Measurements from ENCODE around the gene AXL.
A peak's percentile ranks its signal among the peaks of the same experiment; 100 is the strongest.
"Not testable (repeated sequence)": the region's sequence is repeated elsewhere in the genome, so short reads cannot be mapped to it uniquely, and the experiment has no call there.

The AXL gene

DNA sequence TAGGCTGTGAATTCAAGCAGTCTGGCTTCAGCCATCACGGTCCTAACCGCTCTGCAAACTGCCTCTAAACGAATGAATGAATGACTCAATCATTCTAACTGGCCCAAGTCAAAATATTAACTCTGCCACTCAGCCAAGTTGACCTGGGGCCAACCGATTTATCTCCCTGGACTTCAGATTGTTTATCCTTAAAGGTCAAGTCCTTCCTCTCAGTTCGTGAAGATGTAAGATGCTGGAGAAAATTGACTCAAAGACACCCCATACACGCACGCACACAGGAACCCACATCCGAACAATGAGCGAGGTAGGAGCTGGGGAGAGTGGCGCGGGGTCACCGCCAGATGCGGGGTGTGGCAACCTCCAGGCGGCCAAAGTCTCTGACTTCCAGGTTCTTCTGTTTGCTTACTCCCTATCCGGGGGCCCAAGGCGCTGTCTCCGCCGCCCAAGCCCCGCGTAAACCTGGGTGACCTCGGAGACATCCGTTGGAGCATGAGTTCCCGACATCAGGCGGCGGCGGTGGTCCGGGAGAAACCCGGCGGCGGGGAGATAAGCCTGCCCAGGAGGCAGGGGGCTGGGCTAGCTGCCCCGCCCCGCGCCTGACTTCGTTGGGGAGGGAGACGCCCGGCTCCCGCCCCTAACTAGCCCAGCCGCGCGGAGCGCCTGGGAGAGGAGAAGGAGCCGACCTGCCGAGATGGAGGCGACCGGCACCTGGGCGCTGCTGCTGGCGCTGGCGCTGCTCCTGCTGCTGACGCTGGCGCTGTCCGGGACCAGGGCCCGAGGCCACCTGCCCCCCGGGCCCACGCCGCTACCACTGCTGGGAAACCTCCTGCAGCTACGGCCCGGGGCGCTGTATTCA, 26.2 kb upstream of the AXL start, which contains the start of gene CYP2S1:
TSS of gene CYP2S1 (plus strand) at position 646 of the 856 bp plus-strand sequence. CDS start at position 692, 46 bp downstream.
- Histone ChIP-seq H3K27me3 (ENCODE audit: control insufficient read depth, insufficient read depth, low read length) (no peaks in the 10 kb centered on the region; the same call in 1 of the 2 replicates), H3K36me3 (ENCODE audit: control insufficient read depth, insufficient read depth, low read length) (peaks cover 32% of the 10 kb centered on the region), H3K9me3 (ENCODE audit: control insufficient read depth, insufficient read depth, low read depth, low read length) (no peaks in the 10 kb centered on the region), H3K9ac (ENCODE audit: low read length) (peak within 1 kb of the TSS; percentile 77), H3K4me1 (ENCODE audit: control insufficient read depth, insufficient read depth, low read length) (peaks cover 48% of the 10 kb centered on the region), H3K4me3 (ENCODE audit: low read depth, low read length) (peak within 1 kb of the TSS; percentile 82), H3K27ac (ENCODE audit: low read depth, low read length) (peak within 1 kb of the TSS; percentile 32; the same call in 1 of the 2 replicates)

DNA sequence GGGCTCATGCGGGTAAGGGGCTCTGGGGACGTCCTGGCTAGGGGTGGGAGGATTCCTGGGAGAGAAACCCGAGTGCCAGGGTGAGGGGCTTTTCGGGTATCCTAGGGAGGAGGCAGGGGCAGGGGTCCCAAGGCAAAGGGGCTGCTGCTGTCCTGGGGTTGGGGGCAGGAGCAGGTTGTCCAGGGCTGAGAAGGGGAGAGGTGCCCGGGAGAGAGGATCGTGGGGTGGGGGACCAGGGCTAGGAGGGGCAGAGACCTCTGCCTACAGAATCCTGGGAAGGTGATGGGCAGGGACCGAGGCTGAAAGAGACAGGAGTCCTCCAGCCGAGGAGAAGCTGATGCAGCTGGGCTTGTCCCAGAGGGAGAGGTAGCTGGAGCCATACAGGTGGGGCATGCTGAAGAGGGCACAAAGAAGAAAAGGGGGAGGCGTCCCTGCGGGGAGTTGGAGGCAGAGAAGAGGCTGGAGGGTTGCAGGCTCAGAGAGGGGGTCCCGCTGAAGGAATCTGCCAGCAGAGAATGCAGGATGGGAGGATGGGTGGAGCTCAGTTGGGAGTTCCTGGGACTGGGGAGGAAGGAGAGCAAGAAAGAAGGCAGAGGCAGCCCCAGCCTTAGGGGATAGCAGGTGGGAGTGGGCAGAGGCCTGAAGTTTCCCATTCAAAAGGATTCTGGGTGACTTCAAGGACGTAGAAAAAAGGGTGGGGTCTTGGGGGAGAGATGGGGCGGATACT, 25.4 kb upstream of the AXL start:
- H3K27ac ChIP-seq (ENCODE audit: low read depth, low read length), result peak overlapping the region; percentile 32; the same call in 1 of the 2 replicates
- H3K4me1 ChIP-seq (ENCODE audit: control insufficient read depth, insufficient read depth, low read length), result peaks cover 46% of the 10 kb centered on the region
- H3K9ac ChIP-seq (ENCODE audit: low read length), result peak overlapping the region; percentile 77
- no peaks in the 10 kb centered on the region; the same call in 1 of the 2 replicates for H3K27me3 ChIP-seq (ENCODE audit: control insufficient read depth, insufficient read depth, low read length)
- no peaks in the 10 kb centered on the region for H3K9me3 ChIP-seq (ENCODE audit: control insufficient read depth, insufficient read depth, low read depth, low read length)
- H3K4me3 ChIP-seq (ENCODE audit: low read depth, low read length), result peak overlapping the region; percentile 82
- H3K36me3 ChIP-seq (ENCODE audit: control insufficient read depth, insufficient read depth, low read length), result peaks cover 39% of the 10 kb centered on the region

DNA sequence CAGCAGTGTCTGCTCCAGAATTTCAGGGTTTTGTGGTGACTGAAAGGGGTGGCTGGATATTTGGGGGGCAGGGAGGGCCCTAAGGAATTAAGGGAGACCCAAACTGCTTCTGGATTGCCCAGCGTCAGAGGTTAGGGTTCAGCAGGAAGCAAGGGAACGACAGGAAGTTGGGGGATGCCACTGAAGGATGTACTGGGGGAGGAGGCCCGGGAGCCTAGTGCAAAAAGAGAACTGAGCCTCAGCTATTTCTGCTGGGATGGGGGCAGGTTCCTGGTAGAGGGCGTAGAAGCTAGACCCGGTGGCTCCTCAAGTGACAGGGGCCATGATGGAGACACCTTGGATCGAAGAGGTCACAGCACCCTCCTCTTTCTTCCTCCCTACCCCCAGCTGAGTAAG, 24.9 kb upstream of the AXL start:
- Histone ChIP-seq H3K9me3 (ENCODE audit: control insufficient read depth, insufficient read depth, low read depth, low read length) (no peaks in the 10 kb centered on the region), H3K4me3 (ENCODE audit: low read depth, low read length) (peak overlapping the region; percentile 82), H3K4me1 (ENCODE audit: control insufficient read depth, insufficient read depth, low read length) (peaks cover 43% of the 10 kb centered on the region), H3K36me3 (ENCODE audit: control insufficient read depth, insufficient read depth, low read length) (peaks cover 45% of the 10 kb centered on the region), H3K27ac (ENCODE audit: low read depth, low read length) (no peak overlapping the region), H3K9ac (ENCODE audit: low read length) (peak overlapping the region; percentile 21), H3K27me3 (ENCODE audit: control insufficient read depth, insufficient read depth, low read length) (no peaks in the 10 kb centered on the region; the same call in 1 of the 2 replicates)

DNA sequence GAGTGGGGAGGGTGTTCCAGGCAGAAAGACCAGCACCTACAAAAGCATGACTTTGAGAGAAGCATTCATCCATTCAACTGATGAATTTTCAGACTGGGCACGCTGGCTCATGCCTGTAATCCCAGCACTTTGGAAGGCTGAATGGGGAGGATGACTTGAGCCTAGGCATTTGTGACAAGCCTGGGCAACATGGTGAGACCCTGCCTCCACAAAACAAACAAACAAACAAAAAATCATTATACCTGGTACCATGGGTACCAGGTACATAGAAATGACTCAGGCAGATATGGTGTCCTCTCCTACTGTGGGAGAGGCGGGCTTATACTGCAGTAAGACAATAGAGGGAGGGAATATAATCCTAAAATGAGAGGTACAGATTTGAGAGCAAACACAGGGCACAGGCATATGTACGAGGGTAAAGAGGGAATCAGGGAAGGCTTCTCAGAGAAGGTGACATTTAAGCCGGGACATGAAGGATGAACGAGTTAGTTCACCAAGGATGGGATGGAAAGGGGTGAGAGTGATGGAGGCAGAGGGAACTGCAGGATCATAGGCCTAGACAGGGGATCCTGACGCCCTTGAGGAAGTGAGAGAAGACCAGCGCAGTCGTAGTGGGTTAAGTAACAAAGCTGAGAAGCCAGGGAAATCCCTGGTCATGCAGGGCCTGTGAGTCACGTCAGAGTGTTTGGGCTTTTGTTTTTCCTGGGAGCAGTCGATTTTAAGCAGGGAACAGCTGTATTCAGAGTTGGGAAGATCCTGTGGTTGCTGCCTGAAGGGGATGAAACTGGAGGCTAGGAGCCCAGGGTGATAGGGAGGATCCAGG, 23.1 kb upstream of the AXL start:
- no peak overlapping the region for H3K4me3 ChIP-seq (ENCODE audit: low read depth, low read length)
- H3K4me1 ChIP-seq (ENCODE audit: control insufficient read depth, insufficient read depth, low read length), result peaks cover 31% of the 10 kb centered on the region
- H3K27ac ChIP-seq (ENCODE audit: low read depth, low read length), result no peak overlapping the region
- no peaks in the 10 kb centered on the region for H3K9me3 ChIP-seq (ENCODE audit: control insufficient read depth, insufficient read depth, low read depth, low read length)
- H3K27me3 ChIP-seq (ENCODE audit: control insufficient read depth, insufficient read depth, low read length), result no peaks in the 10 kb centered on the region; the same call in 1 of the 2 replicates
- H3K36me3 ChIP-seq (ENCODE audit: control insufficient read depth, insufficient read depth, low read length), result peaks cover 62% of the 10 kb centered on the region
- no peak overlapping the region for H3K9ac ChIP-seq (ENCODE audit: low read length)

DNA sequence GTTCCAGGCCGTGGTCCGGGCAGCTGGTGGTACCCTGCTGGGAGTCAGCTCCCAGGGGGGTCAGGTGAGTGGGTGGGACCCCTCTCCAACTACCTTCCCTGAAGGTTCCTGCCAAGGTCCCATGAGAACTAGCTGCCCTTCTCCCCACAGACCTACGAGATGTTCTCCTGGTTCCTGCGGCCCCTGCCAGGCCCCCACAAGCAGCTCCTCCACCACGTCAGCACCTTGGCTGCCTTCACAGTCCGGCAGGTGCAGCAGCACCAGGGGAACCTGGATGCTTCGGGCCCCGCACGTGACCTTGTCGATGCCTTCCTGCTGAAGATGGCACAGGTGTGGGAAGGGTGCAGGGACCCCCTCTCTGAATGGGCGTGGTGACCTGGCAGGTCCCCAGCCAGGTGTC, 20.5 kb upstream of the AXL start:
- H3K27me3 ChIP-seq (ENCODE audit: control insufficient read depth, insufficient read depth, low read length), result no peaks in the 10 kb centered on the region

DNA sequence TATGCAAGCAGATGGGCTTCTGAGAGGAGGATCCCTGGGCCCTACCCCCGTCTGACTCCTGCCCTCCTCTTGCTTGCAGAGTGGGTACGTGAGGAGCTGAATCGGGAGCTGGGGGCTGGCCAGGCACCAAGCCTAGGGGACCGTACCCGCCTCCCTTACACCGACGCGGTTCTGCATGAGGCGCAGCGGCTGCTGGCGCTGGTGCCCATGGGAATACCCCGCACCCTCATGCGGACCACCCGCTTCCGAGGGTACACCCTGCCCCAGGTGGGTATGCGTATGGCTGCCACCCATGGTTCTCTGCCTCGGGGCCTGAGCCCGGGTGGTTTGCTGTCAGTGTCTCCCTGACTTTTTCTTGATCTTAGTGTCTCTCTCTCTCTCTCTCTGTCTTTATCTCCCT, 15.7 kb upstream of the AXL start:
- no peaks in the 10 kb centered on the region for H3K4me1 ChIP-seq (ENCODE audit: control insufficient read depth, insufficient read depth, low read length)
- H3K9me3 ChIP-seq (ENCODE audit: control insufficient read depth, insufficient read depth, low read depth, low read length), result no peaks in the 10 kb centered on the region
- no peak overlapping the region for H3K27ac ChIP-seq (ENCODE audit: low read depth, low read length)
- no peak overlapping the region for H3K9ac ChIP-seq (ENCODE audit: low read length)
- H3K4me3 ChIP-seq (ENCODE audit: low read depth, low read length), result no peak overlapping the region
- no peaks in the 10 kb centered on the region for H3K27me3 ChIP-seq (ENCODE audit: control insufficient read depth, insufficient read depth, low read length)
- peaks cover 84% of the 10 kb centered on the region for H3K36me3 ChIP-seq (ENCODE audit: control insufficient read depth, insufficient read depth, low read length)

More for the DNA sequence above, 20.5 kb upstream of the AXL start:
- peaks cover 86% of the 10 kb centered on the region for H3K36me3 ChIP-seq (ENCODE audit: control insufficient read depth, insufficient read depth, low read length)
- H3K4me1 ChIP-seq (ENCODE audit: control insufficient read depth, insufficient read depth, low read length), result peaks cover 22% of the 10 kb centered on the region
- H3K27ac ChIP-seq (ENCODE audit: low read depth, low read length), result no peak overlapping the region
- no peak overlapping the region for H3K4me3 ChIP-seq (ENCODE audit: low read depth, low read length)
- H3K9ac ChIP-seq (ENCODE audit: low read length), result no peak overlapping the region
- no peaks in the 10 kb centered on the region for H3K9me3 ChIP-seq (ENCODE audit: control insufficient read depth, insufficient read depth, low read depth, low read length)

DNA sequence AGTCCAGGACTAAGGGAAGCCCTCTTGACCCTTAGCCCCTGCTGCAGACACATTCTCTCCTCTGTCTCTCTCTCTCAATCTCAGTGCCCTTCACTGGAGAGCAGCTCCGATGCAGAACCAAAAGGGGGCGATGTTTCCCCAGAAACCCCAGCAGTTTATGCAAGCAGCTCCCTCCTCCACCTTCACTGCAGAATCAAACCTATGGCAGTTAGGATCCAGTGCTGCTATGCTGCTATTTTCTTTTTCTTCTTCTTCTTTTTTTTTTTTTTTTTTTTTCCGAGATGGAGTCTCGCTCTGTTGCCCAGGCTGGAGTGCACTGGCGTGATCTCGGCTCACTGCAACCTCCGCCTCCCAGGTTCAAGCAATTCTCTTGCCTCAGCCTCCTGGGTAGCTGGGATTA, 14.7 kb upstream of the AXL start:
- peaks cover 78% of the 10 kb centered on the region for H3K36me3 ChIP-seq (ENCODE audit: control insufficient read depth, insufficient read depth, low read length)
- H3K27me3 ChIP-seq (ENCODE audit: control insufficient read depth, insufficient read depth, low read length); H3K4me1 ChIP-seq (ENCODE audit: control insufficient read depth, insufficient read depth, low read length); H3K27ac ChIP-seq (ENCODE audit: low read depth, low read length); H3K9ac ChIP-seq (ENCODE audit: low read length); H3K9me3 ChIP-seq (ENCODE audit: control insufficient read depth, insufficient read depth, low read depth, low read length); H3K4me3 ChIP-seq (ENCODE audit: low read depth, low read length): not testable (repeated sequence)

DNA sequence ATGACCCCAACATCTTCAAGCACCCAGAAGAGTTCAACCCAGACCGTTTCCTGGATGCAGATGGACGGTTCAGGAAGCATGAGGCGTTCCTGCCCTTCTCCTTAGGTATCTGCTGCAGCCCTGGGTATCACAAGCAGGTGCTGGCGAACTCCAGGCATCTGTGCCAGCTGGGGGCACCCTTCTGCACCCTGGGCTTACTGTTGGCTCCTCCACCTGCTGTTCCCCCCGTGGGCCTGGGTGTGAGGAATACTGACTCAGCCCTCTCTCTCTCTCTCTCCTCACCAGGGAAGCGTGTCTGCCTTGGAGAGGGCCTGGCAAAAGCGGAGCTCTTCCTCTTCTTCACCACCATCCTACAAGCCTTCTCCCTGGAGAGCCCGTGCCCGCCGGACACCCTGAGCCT, 13.0 kb upstream of the AXL start:
- H3K27me3 ChIP-seq (ENCODE audit: control insufficient read depth, insufficient read depth, low read length), result no peaks in the 10 kb centered on the region
- no peak overlapping the region for H3K9ac ChIP-seq (ENCODE audit: low read length)
- no peak overlapping the region for H3K4me3 ChIP-seq (ENCODE audit: low read depth, low read length)
- H3K9me3 ChIP-seq (ENCODE audit: control insufficient read depth, insufficient read depth, low read depth, low read length), result no peaks in the 10 kb centered on the region
- H3K4me1 ChIP-seq (ENCODE audit: control insufficient read depth, insufficient read depth, low read length), result no peaks in the 10 kb centered on the region
- no peak overlapping the region for H3K27ac ChIP-seq (ENCODE audit: low read depth, low read length)
- peaks cover 62% of the 10 kb centered on the region for H3K36me3 ChIP-seq (ENCODE audit: control insufficient read depth, insufficient read depth, low read length)

DNA sequence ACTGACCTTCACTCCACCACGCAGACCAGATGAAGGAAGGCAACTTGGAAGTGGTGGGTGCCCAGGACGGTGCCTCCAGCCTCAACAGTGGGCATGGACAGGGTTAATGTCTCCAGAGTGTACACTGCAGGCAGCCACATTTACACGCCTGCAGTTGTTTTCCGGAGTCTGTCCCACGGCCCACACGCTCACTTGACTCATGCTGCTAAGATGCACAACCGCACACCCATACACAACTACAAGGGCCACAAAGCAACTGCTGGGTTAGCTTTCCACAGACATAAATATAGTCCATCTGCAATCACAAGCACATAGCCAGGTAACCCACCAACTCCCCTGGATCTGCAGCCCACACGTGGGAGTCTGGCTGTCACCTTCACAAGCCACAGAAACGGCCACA, 12.6 kb upstream of the AXL start:
- H3K9ac ChIP-seq (ENCODE audit: low read length), result no peak overlapping the region
- no peaks in the 10 kb centered on the region for H3K9me3 ChIP-seq (ENCODE audit: control insufficient read depth, insufficient read depth, low read depth, low read length)
- H3K4me1 ChIP-seq (ENCODE audit: control insufficient read depth, insufficient read depth, low read length), result no peaks in the 10 kb centered on the region
- H3K36me3 ChIP-seq (ENCODE audit: control insufficient read depth, insufficient read depth, low read length), result peaks cover 57% of the 10 kb centered on the region
- no peak overlapping the region for H3K4me3 ChIP-seq (ENCODE audit: low read depth, low read length)
- no peaks in the 10 kb centered on the region for H3K27me3 ChIP-seq (ENCODE audit: control insufficient read depth, insufficient read depth, low read length)
- H3K27ac ChIP-seq (ENCODE audit: low read depth, low read length), result no peak overlapping the region

DNA sequence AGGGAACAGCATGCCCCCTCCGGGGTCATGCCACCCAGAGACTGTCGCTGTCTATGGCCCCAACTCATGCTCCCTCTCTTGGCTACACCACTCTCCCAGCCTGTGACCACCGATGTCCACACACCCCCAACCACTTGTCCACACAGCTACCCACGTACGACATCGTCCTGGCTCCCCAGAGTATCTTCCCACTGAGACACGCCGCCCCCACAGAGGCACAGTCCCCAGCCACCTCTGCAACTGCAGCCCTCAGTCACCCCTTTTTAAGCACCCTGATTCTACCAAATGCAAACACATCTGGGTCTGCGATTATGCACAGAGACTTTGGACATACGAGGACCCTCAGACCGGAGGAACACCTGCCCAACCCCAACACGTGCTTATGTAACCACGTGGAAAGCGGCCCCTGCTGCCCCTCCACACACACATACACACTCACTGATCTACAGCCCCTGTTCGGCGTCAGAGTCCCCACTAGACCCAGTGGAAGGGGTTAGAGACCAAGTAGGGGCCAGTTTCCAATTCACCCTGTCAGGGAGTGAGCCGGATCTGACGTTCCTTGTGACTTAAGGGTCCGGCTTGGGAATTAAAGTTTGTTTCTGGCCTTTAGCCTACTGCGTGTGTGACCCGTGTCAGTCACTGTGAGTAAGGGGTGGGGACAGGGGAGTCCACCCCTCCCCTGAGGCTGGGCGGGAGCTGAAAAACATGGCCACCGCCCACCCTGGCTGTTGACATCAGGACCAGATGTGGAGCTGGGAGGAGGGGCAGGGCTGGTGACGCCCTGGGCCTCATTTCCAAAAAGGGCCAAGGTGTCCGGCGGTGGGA, 11.9 kb upstream of the AXL start:
- H3K36me3 ChIP-seq (ENCODE audit: control insufficient read depth, insufficient read depth, low read length), result peaks cover 51% of the 10 kb centered on the region
- H3K9ac ChIP-seq (ENCODE audit: low read length), result no peak overlapping the region
- H3K27me3 ChIP-seq (ENCODE audit: control insufficient read depth, insufficient read depth, low read length), result no peaks in the 10 kb centered on the region
- no peaks in the 10 kb centered on the region for H3K4me1 ChIP-seq (ENCODE audit: control insufficient read depth, insufficient read depth, low read length)
- H3K9me3 ChIP-seq (ENCODE audit: control insufficient read depth, insufficient read depth, low read depth, low read length), result no peaks in the 10 kb centered on the region
- no peak overlapping the region for H3K4me3 ChIP-seq (ENCODE audit: low read depth, low read length)
- H3K27ac ChIP-seq (ENCODE audit: low read depth, low read length), result no peak overlapping the region
